Astrocyte of the hippocampus (primary cell): ENCODE data around the gene ZDHHC1.
"Not testable (repeated sequence)": the region's sequence is repeated elsewhere in the genome, so short reads cannot be mapped to it uniquely, and the experiment has no call there.

Source experiments
- DNase-seq: peaks from one replicate; pipeline ENCODE4 v3.0.0; 2011; ENCODE audit warnings: low read depth, low spot score

ZDHHC1 gene

DNA sequence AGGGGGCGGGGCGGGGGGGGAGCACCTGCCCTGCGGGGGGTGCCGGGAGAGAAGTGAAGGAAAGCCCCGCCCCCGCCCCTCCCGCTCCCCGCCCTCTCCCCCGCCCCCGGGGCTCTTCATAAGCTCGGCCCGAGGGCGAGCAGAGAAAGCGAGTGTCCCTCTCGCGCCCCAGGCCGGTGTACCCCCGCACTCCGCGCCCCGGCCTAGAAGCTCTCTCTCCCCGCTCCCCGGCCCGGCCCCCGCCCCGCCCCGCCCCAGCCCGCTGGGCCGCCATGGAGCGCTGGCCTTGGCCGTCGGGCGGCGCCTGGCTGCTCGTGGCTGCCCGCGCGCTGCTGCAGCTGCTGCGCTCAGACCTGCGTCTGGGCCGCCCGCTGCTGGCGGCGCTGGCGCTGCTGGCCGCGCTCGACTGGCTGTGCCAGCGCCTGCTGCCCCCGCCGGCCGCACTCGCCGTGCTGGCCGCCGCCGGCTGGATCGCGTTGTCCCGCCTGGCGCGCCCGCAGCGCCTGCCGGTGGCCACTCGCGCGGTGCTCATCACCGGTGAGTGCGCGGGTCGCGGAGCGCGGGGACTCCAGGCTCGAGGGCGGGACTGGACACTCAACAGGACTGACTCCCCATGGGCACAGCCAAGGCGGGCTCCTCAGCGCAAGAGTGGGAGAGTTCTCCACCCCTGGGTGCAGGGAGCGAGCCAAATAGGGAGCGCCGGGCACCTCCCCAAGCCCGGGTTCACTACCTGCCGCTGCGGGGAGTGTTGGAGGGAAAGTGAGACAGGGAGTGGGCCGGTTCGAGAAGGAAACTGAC, 14.9 kb upstream of the ZDHHC1 start, which contains the start of gene HSD11B2:
Gene HSD11B2, plus strand, starts transcription at position 145 of the 798 bp plus-strand sequence. Its CDS starts 128 bp downstream, at position 273.
- DNase-seq: peak; percentile 82

GRCh38 chr16:67430504-67430976, 14.3 kb upstream of the ZDHHC1 start:
- DNase-seq: peak; percentile 37

- no peak for DNase-seq
Measured at GRCh38 chr16:67429799-67430503, 13.7 kb upstream of the ZDHHC1 start.

GRCh38 chr16:67429053-67429798, 12.9 kb upstream of the ZDHHC1 start:
- DNase-seq: no peak

GRCh38 chr16:67428146-67428731, 12.0 kb upstream of the ZDHHC1 start:
- peak; percentile 84 for DNase-seq

DNA sequence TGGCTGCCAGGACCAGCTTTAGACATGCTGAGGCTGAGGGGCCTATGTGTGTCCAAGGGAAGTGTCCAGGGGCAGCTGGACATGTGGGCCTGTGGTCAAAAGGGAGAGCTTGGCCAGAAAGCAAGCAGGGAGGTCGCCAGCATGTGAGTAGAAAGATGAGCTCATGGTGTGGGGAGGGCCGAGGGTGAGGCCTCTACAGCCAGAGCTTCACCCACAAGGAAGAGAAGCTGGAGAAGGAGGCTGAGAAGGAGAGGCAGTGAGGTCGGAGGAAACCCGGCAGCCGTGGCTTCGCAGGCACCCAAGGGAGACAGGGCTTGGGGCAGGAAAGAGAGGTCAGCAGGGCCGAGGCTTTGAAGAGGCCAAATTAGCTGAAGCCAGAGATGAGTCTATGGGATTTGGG, 10.7 kb upstream of the ZDHHC1 start:
- DNase-seq: no peak

- no peak for DNase-seq
Measured at GRCh38 chr16:67426022-67426421, 9.7 kb upstream of the ZDHHC1 start.

- no peak for DNase-seq
Measured at GRCh38 chr16:67425580-67425979, 9.3 kb upstream of the ZDHHC1 start.

DNA sequence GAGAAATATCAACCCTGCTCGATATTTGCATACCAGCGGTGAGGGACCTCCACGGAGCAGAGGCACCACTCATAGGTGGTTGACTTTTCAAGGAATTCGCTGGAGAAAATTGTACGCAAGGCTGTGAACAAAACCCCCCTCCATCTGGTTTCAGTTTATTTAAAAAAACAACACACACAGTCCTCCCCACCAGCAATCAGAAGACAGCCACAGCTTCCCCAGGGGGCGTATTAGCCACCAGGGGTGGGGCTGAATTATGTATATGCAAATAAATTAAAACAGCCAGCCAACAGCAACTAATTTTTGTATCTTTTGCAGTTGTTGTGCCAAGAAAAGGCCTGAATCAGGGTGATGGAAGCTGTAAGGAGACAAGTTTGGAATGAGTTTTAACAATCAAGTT, 8.8 kb upstream of the ZDHHC1 start:
- no peak for DNase-seq

DNA sequence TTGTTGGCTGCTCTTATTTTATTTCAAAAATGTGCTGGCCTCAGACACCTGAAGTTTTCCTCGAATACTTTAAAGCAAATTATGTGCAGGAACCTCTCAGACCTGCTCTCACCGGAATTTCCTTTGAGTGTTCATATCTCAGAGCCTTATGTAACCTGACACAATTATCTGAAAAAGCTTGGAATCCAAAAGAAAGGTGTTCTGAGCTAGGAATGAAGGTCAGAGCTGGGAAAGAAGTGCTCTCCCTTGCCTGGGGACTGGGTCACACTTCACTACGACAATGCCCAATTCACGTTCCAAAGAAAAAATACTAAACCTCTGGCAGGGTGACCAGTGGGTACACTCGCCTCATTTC, 8.0 kb upstream of the ZDHHC1 start:
- DNase-seq: no peak

- no peak for DNase-seq
Measured at GRCh38 chr16:67423611-67424260, 7.5 kb upstream of the ZDHHC1 start.

- no peak for DNase-seq
Measured at GRCh38 chr16:67423015-67423414, 6.7 kb upstream of the ZDHHC1 start.

DNA sequence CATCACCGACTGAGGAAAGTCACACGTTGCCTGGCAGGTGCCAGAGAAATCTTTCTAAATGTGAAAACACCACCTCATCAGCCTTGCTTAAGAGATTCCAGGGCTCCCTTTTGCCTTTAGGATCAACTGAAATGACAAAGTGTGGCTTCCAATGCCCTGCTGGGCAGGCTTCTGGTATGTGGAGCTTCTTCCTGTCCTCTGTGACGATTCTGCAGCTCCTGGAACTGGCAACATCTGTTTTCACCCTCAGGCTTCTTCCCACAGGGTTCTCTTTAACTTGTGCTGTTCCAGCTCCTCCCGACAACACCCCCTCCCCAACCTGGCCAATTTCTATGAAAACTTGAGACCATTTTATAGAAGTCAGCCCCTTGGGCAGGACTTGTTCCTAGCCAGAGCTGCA, 4.8 kb upstream of the ZDHHC1 start:
- DNase-seq: no peak

DNA sequence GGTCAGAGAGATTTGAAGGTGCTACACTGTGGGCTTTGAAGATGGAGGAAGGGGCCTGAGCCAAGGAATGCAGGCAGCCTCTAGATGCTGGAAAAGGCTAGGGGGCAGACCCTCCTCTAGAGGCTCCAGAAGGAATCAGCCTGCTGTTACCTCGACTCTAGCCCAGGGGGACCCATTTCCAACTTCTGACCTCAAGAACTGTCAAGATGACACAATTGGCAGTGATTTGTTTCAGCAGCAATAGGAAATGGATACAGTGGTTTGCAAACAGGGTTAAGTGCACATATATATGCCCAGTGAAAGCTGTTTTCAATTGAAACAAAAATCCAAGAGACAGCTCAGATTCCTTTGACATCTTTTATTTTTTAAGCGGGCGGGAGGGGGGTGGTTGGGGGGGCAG, 3.7 kb upstream of the ZDHHC1 start:
- no peak for DNase-seq

- no peak for DNase-seq
Measured at GRCh38 chr16:67419502-67419901, 3.2 kb upstream of the ZDHHC1 start.

GRCh38 chr16:67417333-67418061, 1.2 kb upstream of the ZDHHC1 start:
- DNase-seq: no peak

GRCh38 chr16:67415421-67415820, 856 bp downstream of the ZDHHC1 start:
- not testable (repeated sequence) for DNase-seq

DNA sequence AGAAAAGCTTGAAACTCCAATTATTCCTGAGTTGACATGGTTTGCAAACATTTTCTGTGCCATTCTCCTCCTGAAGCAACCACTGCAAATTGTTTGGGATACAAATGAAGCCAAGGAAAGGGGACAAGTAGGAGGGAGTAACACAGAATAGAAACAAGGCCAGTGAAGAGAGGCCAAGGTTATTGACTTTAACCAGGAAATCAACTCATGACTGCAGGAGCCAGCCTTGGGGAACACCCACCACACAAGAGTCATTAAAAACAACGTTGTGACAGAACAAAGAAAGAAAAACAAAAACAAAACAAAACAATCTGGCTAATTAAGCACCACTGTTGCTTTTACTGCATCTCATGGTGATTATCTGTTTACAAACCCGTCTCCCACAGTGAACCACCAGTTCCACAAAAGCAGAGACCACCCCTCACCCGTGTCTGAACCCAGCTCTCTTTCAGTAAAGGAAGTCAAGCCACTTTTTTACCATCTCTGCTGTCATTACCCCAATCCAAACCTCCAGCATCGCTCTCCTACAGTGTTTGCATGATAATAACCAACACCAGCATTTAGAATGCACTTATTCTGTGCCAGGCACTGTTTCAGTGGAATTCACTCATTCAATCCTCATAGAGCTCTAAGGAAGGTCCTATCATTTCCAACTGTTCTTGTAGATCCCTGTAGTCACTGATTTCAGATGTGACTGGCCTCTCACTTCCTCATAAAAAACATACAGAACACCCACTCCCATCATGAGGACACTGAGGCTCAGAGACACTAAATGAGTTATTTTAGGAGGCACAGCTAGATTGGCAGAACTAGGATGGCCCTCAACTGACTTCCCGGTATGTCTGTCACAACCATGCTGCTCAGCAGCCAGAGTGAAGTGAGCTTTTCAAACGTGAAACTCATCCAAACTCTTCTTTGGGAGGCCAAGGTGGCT, 2.0 kb downstream of the ZDHHC1 start:
- DNase-seq: no peak

GRCh38 chr16:67412294-67412693, 4.0 kb downstream of the ZDHHC1 start:
- peak; percentile 78 for DNase-seq

- DNase-seq: no peak
Measured at GRCh38 chr16:67411339-67411738, 4.9 kb downstream of the ZDHHC1 start.
